NCI-H128 (cell line): ENCODE data around the gene OSTN.
"Not testable (repeated sequence)": the region's sequence is repeated elsewhere in the genome, so short reads cannot be mapped to it uniquely, and the experiment has no call there.

Source experiments
- DNase-seq: peaks from one replicate; lab custom pipeline; 2025; ENCODE audit not compliant: unreplicated experiment; lab: John Stamatoyannopoulos, UW

The OSTN gene

GRCh38 chr3:191263365-191263764 lies 64.3 kb downstream of the OSTN start:
- DNase-seq, result no peak

- DNase-seq, result no peak
These were observed 64.8 kb downstream of the OSTN start for GRCh38 chr3:191263850-191264249.

DNA sequence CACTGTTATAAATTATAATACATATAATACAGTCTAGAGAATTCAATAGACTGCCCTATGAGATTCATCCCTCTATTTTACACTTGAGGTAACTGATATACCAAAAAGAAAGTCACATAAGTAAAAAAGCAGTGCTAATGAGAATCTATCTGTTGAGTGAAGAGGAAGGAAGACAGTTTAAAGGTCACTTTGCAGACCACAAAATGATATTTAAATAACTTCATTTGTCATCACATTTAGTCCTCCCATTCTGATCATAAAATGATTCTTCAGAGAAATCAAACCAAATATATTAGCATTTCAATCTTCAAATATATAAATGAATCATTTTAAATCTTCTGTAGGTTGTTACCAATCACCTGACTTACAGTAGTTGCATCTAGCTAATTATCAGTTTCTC lies 69.7 kb downstream of the OSTN start:
- DNase-seq, result no peak

DNA sequence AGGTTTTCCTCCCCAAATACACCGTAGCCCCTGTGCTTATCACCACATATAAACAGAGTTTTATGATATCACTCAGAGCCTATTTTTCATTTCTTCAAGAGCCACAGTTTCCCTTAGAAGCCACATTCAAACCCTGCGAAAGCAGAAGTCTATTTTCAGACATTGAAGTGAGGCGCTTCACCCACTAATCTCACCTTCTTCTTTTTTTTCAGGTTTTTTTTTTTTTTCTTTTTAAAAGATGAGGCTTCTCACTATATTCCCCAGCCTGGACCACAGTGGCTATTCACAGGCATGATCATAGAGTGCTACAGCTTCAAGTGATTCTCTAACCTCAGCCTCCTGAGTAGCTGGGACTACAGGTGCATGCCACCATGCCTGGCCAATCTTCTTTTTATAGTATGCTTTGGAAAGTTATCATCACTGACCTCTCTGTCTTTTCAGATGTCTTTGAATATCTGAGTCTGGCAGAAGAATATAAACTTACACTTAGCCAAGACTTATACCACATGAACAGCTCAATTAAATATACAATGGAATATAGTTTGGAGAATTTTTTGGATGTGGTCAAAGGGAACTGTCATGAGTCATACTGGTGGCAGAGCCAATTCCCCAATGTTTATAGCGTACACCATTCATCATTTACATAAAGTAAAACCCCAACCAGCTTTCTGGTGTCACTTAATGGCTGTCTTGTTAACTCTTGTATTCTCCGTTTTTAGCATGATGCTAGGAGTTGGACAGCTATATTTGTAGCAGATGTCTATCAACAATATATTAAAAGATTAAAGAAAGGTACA lies 70.4 kb downstream of the OSTN start:
- DNase-seq, result no peak

- DNase-seq, result not testable (repeated sequence)
These were observed 76.2 kb downstream of the OSTN start for GRCh38 chr3:191275244-191275643.

- DNase-seq, result no peak
These were observed 76.7 kb downstream of the OSTN start for GRCh38 chr3:191275751-191276150.

DNA sequence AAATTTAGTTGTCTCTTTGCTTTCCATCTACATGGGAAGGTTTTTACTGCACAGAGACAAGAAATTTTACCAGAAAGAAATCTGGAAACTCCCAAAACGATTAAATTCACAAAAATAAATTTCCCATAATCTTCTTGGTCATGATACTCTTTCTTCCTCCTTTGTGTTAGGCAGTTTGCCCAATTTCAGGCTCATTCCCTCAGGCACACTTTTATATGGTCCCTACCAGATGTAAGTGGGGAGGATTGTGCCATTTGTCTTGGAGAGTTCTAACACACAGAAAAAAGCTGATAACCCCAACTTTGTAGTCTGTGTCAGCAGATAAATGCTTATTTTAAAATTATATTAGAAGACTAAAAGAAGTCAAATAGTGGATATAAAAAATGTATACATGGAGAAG lies 81.1 kb downstream of the OSTN start:
- no peak for DNase-seq

- no peak for DNase-seq
These were observed 81.8 kb downstream of the OSTN start for GRCh38 chr3:191280882-191281281.

GRCh38 chr3:191282251-191283185 lies 83.5 kb downstream of the OSTN start:
- no peak for DNase-seq

DNA sequence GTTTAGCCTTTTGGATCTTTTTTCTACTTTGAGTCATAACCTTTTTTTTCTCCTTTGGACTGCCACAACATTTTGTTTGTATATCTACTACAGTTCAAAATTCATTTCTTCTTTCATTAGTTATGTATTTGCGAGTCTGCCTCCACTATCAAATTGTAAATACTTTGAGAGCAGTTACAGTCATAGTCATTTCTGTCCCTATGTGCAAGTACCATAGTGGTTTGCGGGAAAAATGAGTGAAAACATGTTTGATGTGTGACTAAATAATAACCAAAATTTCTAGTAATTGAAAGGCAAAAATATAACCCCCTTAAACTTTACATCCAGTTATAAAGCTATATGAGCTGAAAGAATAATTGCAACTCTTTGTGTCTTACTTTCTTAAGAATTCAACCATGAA lies 84.4 kb downstream of the OSTN start:
- no peak for DNase-seq

GRCh38 chr3:191290311-191291025 lies 91.4 kb downstream of the OSTN start:
- DNase-seq, result no peak

DNA sequence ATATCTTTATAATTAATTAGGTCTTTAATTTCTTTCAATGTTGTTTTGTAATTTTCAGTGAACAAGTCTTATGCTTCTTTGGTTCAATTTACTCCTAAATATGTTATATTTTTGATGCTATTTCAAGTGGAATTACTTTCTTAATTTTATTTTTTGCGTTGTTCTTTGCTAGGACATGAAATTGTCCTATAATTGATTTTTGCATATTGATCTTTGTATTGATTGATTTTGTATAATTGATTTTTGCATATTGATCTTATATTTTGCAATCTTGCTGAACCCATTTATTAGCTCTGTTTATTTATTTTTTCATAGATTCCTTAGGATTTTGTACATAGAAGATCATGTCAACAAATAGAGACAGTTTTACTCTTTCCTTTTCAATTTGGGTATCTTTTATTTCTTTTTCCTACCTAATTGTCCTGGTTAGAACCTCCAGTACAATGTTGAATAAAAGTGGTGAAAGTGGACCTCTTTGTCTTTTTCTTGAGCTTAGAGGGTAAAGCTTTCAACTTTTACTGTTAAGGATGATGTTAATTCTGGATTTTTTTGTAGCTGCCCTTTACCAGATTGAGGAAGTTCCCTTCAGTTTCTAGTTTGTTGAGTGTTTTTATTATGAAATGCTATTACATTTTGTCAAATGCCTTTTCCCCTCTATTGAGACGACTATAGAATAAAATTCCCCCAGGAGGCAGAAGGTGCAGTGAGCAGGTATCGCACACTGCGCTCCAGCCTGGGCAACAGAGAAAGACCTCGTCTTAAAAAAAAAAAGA lies 93.4 kb downstream of the OSTN start:
- DNase-seq, result no peak

- no peak for DNase-seq
These were observed 95.2 kb downstream of the OSTN start for GRCh38 chr3:191294291-191294690.

GRCh38 chr3:191296041-191296541 lies 97.0 kb downstream of the OSTN start:
- no peak for DNase-seq

GRCh38 chr3:191298846-191299245 lies 99.8 kb downstream of the OSTN start:
- DNase-seq, result no peak

GRCh38 chr3:191300422-191300821 lies 101.4 kb downstream of the OSTN start:
- no peak for DNase-seq

GRCh38 chr3:191301017-191301416 lies 102.0 kb downstream of the OSTN start:
- DNase-seq, result no peak

- DNase-seq, result no peak
These were observed 102.9 kb downstream of the OSTN start for GRCh38 chr3:191301782-191302411.

DNA sequence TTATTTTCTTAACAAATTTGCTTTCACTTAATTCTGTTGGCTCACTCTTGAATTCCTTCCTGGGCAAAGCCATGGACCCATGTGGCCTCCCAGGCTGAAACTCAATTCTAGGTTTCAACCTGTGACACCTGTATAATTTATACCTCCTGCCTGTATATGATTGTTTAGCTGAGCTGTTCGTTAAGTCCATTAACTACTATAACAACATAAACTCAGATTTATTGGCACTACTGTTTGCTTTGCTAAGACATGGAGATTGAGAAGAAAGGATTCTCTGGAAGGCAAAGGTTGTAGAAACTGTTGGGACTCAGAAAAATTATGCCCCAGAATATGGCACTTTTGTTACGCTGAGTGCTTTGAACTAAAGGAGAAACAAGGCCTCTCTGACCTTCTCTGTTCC lies 103.4 kb downstream of the OSTN start:
- DNase-seq, result no peak

DNA sequence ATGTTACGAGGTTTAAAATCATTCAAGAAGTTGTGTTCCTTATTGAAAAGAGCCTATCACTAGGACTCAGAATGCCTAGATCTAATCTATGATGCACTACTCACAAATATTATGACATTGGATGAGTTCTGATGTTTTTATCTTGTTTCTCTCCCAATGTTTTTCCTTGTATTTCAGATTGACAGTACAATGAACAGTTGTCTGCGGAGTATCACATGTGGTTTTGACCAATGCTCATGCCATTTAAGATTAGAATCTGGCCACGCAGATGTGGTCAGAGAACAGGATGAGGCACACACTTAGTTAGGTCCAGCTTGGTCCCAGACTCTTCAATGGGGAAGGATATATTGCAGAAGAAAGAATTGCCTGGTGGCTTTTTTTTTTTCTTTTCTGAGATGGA lies 104.6 kb downstream of the OSTN start:
- no peak for DNase-seq
